HG03469 (cell line): ENCODE results near the gene MAGEH1.

Source experiments
- ATAC-seq: cut with Tn5 transposase; IDR thresholded peaks from one replicate; pipeline ENCODE4 v1.9.1; 2021; ENCODE audit warnings: mild to moderate bottlenecking, moderate library complexity, moderate number of reproducible peaks; ENCODE audit not compliant: unreplicated experiment

MAGEH1 gene

GRCh38 chrX:55489314-55490009 lies 37.5 kb downstream of the MAGEH1 start, which contains the start of gene USP51:
Gene USP51 (minus strand): TSS chrX:55489848. CDS start chrX:55488939, 909 bp downstream.
- ATAC-seq, result no peak

- no peak for ATAC-seq
Measured at GRCh38 chrX:55490121-55490520, 38.2 kb downstream of the MAGEH1 start.

- ATAC-seq, result no peak
Measured at GRCh38 chrX:55490974-55491373, 39.0 kb downstream of the MAGEH1 start.
